Sigmoid colon (tissue), 7 donors: Measurements from ENCODE around the gene SLC16A8. TPM values are rescaled to one million over a fixed set of nuclear protein-coding genes. Genes with fewer than 3 reads are reported as not detected.

ENCODE experiments used
- DNase-seq: peaks from one replicate; pipeline ENCODE4 v3.0.0-alpha.2; 2019
- H3K27ac ChIP-seq, 4 donors: fragments of 200-600 bp; sonication (generic); one replicate each; pipeline ENCODE4 v1.5.1; 2016 to 2019; ENCODE audit warnings: mild to moderate bottlenecking in 1 of 4
- H3K27me3 ChIP-seq, 3 donors: fragments of 200-600 bp; sonication (generic); one replicate each; pipeline ENCODE4 v1.5.1; 2019; ENCODE audit warnings: mild to moderate bottlenecking in 1 of 3
- H3K36me3 ChIP-seq, 4 donors: fragments of 200-600 bp; sonication (generic); one replicate each; pipeline ENCODE4 v1.5.1; 2016 to 2019
- H3K4me1 ChIP-seq, 4 donors: fragments of 200-600 bp; sonication (generic); one replicate each; pipeline ENCODE4 v1.5.1; 2017 to 2019
- H3K4me3 ChIP-seq, 4 donors: fragments of 200-600 bp; sonication (generic); one replicate each; pipeline ENCODE4 v1.5.1; 2017 to 2019; ENCODE audit warnings: mild to moderate bottlenecking in 2 of 4, moderate library complexity in 1 of 4
- H3K9me3 ChIP-seq, 4 donors: fragments of 200-600 bp in 3 of 4; sonication (generic) in 3 of 4; one replicate each; pipeline versions ENCODE4 v1.5.1 to v1.6.1; 2013 to 2019
- CTCF ChIP-seq, 4 experiments: fragments of 450-650 bp in 3 of 4; fragments of 200-600 bp in 1 of 4; IDR thresholded peaks; one replicate each; pipeline ENCODE4 v1.5.1; 2016 to 2019; ENCODE audit warnings: antibody characterized with exemption in 4 of 4, mild to moderate bottlenecking in 3 of 4, moderate library complexity in 2 of 4
- EP300 ChIP-seq, 4 donors: sonication (generic); formaldehyde crosslinking; IDR thresholded peaks; one replicate each; pipeline ENCODE4 v1.6.1; 2017; ENCODE audit warnings: antibody characterized with exemption in 4 of 4
- POLR2A ChIP-seq, 2 donors: fragments of 450-650 bp; IDR thresholded peaks; one replicate each; pipeline ENCODE4 v1.6.1; 2016; ENCODE audit warnings: antibody characterized with exemption in 2 of 2, mild to moderate bottlenecking in 2 of 2, moderate library complexity in 2 of 2
- POLR2AphosphoS5 ChIP-seq, 4 donors: sonication (generic); formaldehyde crosslinking; IDR thresholded peaks; one replicate each; pipeline ENCODE4 v1.6.1; 2017; ENCODE audit warnings: antibody characterized with exemption in 4 of 4
- WGBS, 2 donors: extraction: QIAGEN DNeasy Blood & Tissue Kit; methylation state at CpG; one replicate each; pipeline ENCODE4 v1.1.7; 2013; 5-methylcytosine and 5-hydroxymethylcytosine counted together
- intact Hi-C: fragments of 100-400 bp; cut with DNase I; formaldehyde crosslinking; loops from one replicate; pipeline ENCODE4 v1.15.1; 2023
- polyA plus RNA-seq, 3 donors: library from polyadenylated mRNA; stranded (reverse); fragments of 200-250 nt; gene quantifications; one replicate each; pipeline ENCODE4 v1.2.3, GENCODE V29; 2013
- total RNA-seq, 4 donors: library from RNA; depleted of rRNA; stranded (reverse); fragments of >200 nt; gene quantifications; one replicate each; pipeline ENCODE4 v1.1.0, GENCODE V29; 2016
- donor health status: healthy with polysubstance abuse.
- donor health status: Bipolar disorder and iron deficiency.
- donor health status: healthy.

Gene SLC16A8
- total and polyA plus RNA-seq, 7 donors, result 0.20 to 0.71 (median 0.55) TPM; not detected in 4

- Histone ChIP-seq H3K4me1 (peaks cover 0 to 40% (median 26%) of the 10 kb centered on the region in 4 donors), H3K27ac (peak overlapping the region in 3 of 4 donors; percentile 22 to 75 (median 37))
Measured at GRCh38 chr22:38030311-38031133, 53.5 kb downstream of the SLC16A8 start.

DNA sequence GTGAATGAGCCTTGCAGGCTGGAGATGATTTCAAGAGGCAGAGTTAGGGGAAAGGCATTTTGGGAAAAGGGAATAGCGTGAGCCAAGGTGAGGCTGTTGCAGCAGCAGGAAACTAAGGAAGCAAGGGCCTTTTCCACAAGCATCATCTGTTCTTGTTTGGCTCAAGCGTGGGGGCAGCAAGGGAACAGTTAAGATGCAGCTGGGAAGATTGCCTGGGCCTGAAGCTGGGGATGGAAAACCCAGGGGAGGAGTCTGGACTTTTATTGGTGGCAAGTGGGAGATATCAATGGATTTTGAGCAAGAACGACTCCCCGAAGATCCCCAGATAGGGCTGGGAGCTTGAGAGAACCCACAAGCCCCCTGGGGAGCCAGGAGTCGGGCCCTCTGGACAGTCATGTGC, 54.1 kb downstream of the SLC16A8 start:
- intact Hi-C loops, result no loop called here
- peaks cover 0 to 34% (median 22%) of the 10 kb centered on the region in 4 donors for H3K4me1 ChIP-seq

More at GRCh38 chr22:38030311-38031133, 53.5 kb downstream of the SLC16A8 start:
- no peak for DNase-seq
- Histone ChIP-seq H3K4me3 (no peak overlapping the region), H3K36me3 (no peaks in the 10 kb centered on the region), H3K9me3 (no peaks in the 10 kb centered on the region), H3K27me3 (no peaks in the 10 kb centered on the region)
- WGBS, 2 donors, result 35 to 65% methylated on average over 16 of the region's 16 CpGs
- TF ChIP-seq EP300 (IDR thresholded peaks at IDR 0.05), result no peak
- no peak for TF ChIP-seq POLR2AphosphoS5 (IDR thresholded peaks at IDR 0.05)
- TF ChIP-seq POLR2A (IDR thresholded peaks at IDR 0.05), result no peak
- TF ChIP-seq CTCF (IDR thresholded peaks at IDR 0.05), result no peak
- intact Hi-C loops, result no loop called here

DNA sequence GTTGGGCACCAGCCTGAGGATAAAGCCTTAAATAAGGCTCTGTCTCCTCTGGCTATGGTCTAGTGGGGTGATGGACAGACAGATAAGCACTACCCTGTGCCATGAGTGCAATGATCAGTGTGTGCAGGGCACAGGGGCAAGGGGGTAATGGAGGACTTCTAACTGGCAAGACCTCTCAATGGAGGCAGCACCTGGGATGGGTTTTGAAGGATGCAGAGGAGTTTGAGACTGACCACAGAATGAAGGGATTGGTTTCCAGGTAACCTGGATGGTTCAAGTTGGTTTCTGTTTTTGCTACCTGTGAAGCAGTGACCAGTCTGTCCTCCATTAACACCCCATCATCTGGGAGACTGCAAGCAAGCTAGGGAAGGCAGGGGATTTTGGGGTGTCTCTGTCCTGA, 54.6 kb downstream of the SLC16A8 start:
- H3K9me3 ChIP-seq, result no peaks in the 10 kb centered on the region
- intact Hi-C loops, result no loop called here
- H3K4me3 ChIP-seq, result no peak overlapping the region
- peaks cover 0 to 29% (median 17%) of the 10 kb centered on the region in 4 donors for H3K4me1 ChIP-seq
- DNase-seq, result no peak
- H3K27me3 ChIP-seq, result no peaks in the 10 kb centered on the region
- TF ChIP-seq POLR2A (IDR thresholded peaks at IDR 0.05), result no peak
- no peak for TF ChIP-seq EP300 (IDR thresholded peaks at IDR 0.05)
- no peak for TF ChIP-seq POLR2AphosphoS5 (IDR thresholded peaks at IDR 0.05)
- TF ChIP-seq CTCF (IDR thresholded peaks at IDR 0.05), result no peak
- H3K27ac ChIP-seq, result no peak overlapping the region
- H3K36me3 ChIP-seq, result no peaks in the 10 kb centered on the region

More for the DNA sequence above, 54.1 kb downstream of the SLC16A8 start:
- TF ChIP-seq EP300 (IDR thresholded peaks at IDR 0.05), result no peak
- Histone ChIP-seq H3K36me3 (no peaks in the 10 kb centered on the region), H3K27me3 (no peaks in the 10 kb centered on the region), H3K27ac (peak overlapping the region in 2 of 4 donors; percentile 37 to 75), H3K9me3 (no peaks in the 10 kb centered on the region), H3K4me3 (no peak overlapping the region)
- no peak for DNase-seq
- WGBS, 2 donors, result 49 to 58% methylated on average over 5 of the region's 5 CpGs

DNA sequence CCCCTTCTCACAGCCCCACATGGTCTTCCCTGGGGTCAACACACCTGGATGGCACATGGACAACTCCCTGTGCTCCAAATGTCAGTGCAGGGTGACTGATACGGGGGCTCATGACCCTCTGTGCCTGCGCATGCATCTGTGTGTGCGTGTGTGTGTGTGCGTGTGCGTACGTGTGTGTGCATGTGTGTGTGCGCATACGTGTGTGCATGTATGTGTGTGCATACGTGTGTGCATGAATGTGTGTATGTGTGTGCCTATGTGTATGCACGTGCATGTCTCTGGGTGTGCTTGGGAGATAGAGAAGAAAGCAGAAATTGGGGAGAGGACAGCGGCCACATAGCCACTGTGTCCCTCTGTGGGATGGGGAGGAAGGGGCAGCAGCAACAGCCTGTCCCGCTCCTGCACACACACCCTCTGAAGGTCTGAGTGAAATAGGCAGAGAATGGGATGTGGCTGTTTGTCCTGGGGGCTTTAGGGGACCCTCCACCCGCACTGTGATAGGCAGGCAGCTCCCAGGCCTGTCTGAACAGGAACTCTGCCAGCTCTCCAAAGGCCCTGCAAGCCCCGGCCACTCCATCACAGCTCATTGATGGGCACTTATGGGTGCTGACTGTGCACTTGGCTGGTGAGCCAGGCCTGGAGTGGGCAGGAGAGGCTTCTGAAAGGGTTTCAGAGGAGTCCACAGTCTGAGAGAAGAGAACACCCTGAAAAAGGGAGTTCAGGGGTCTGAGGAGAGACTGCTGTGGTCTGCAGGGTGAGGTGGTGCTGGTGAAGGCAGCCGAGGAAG, 55.4 kb downstream of the SLC16A8 start:
- no peak overlapping the region for H3K27ac ChIP-seq
- peaks cover 0 to 21% (median 9%) of the 10 kb centered on the region in 4 donors for H3K4me1 ChIP-seq
- H3K27me3 ChIP-seq, result no peaks in the 10 kb centered on the region
- 92 to 95% methylated on average over 15 of the region's 15 CpGs for WGBS, 2 donors
- DNase-seq, result no peak
- intact Hi-C loops, result no loop called here
- no peaks in the 10 kb centered on the region for H3K36me3 ChIP-seq
- H3K9me3 ChIP-seq, result no peaks in the 10 kb centered on the region
- TF ChIP-seq EP300 (IDR thresholded peaks at IDR 0.05), result no peak
- no peak for TF ChIP-seq POLR2AphosphoS5 (IDR thresholded peaks at IDR 0.05)
- no peak for TF ChIP-seq POLR2A (IDR thresholded peaks at IDR 0.05)
- TF ChIP-seq CTCF (IDR thresholded peaks at IDR 0.05), result no peak
- no peak overlapping the region for H3K4me3 ChIP-seq

Other genes starting within 250 kb of the SLC16A8 start
- 10 to 100 TPM; 39.3 to 50.7 (median 45.0) TPM for gene ANKRD54, start 239.8 kb downstream of the SLC16A8 start, total RNA-seq
- 10 to 100 TPM; 12.6 to 25.2 (median 23.0) TPM for gene ANKRD54, start 239.8 kb downstream of the SLC16A8 start, polyA plus RNA-seq
- gene EIF3L, start 234.8 kb downstream of the SLC16A8 start, total RNA-seq, result 100 to 1,000 TPM; 366 to 628 (median 532) TPM
- 100 to 1,000 TPM; 198 to 331 (median 307) TPM for gene EIF3L, start 234.8 kb downstream of the SLC16A8 start, polyA plus RNA-seq
- 100 to 1,000 TPM in 1 of 4 donors, 10 to 100 TPM in 3; 23.9 to 109 (median 51.6) TPM for gene MICALL1, start 177.9 kb downstream of the SLC16A8 start, total RNA-seq
- 10 to 100 TPM in 1 of 3 donors, 1 to 10 TPM in 2; 8.4 to 22.5 (median 9.7) TPM for gene MICALL1, start 177.9 kb downstream of the SLC16A8 start, polyA plus RNA-seq
- gene C22orf23, start 130.6 kb downstream of the SLC16A8 start, total RNA-seq, result under 1 TPM in 1 of 4 donors, not detected in 3; 0.36 TPM
- under 1 TPM in 1 of 3 donors, not detected in 2; 0.15 TPM for gene C22orf23, start 130.6 kb downstream of the SLC16A8 start, polyA plus RNA-seq
- 100 to 1,000 TPM in 1 of 4 donors, 10 to 100 TPM in 3; 47.9 to 149 (median 71.1) TPM for gene POLR2F, start 130.5 kb downstream of the SLC16A8 start, total RNA-seq
- gene POLR2F, start 130.5 kb downstream of the SLC16A8 start, polyA plus RNA-seq, result 100 to 1,000 TPM in 2 of 3 donors, 10 to 100 TPM in 1; 96.9 to 136 (median 126) TPM
- 10 to 100 TPM in 1 of 4 donors, 1 to 10 TPM in 3; 3.8 to 17.5 (median 8.4) TPM for gene SOX10, start 99.6 kb downstream of the SLC16A8 start, total RNA-seq
- gene SOX10, start 99.6 kb downstream of the SLC16A8 start, polyA plus RNA-seq, result 1 to 10 TPM in 2 of 3 donors, under 1 TPM in 1; 0.23 to 2.8 (median 1.8) TPM
- gene PICK1, start 26.8 kb downstream of the SLC16A8 start, total RNA-seq, result 10 to 100 TPM; 14.3 to 21.7 (median 17.2) TPM
- 10 to 100 TPM; 21.0 to 38.9 (median 25.4) TPM for gene PICK1, start 26.8 kb downstream of the SLC16A8 start, polyA plus RNA-seq
- gene BAIAP2L2, start 26.5 kb upstream of the SLC16A8 start, total RNA-seq, result under 1 TPM; 0.16 to 0.71 (median 0.27) TPM
- gene BAIAP2L2, start 26.5 kb upstream of the SLC16A8 start, polyA plus RNA-seq, result 10 to 100 TPM; 25.8 to 48.7 (median 34.7) TPM
- gene PLA2G6, start 97.6 kb upstream of the SLC16A8 start, total RNA-seq, result 10 to 100 TPM; 10.7 to 36.2 (median 26.5) TPM
- gene PLA2G6, start 97.6 kb upstream of the SLC16A8 start, polyA plus RNA-seq, result 10 to 100 TPM in 1 of 3 donors, 1 to 10 TPM in 2; 6.6 to 21.1 (median 8.6) TPM
- gene MAFF, start 117.8 kb upstream of the SLC16A8 start, total RNA-seq, result 100 to 1,000 TPM in 1 of 4 donors, 10 to 100 TPM in 3; 15.3 to 104 (median 26.1) TPM
- 10 to 100 TPM; 18.5 to 41.4 (median 35.4) TPM for gene MAFF, start 117.8 kb upstream of the SLC16A8 start, polyA plus RNA-seq
- gene TMEM184B, start 188.8 kb upstream of the SLC16A8 start, total RNA-seq, result 10 to 100 TPM; 42.6 to 96.4 (median 68.1) TPM
- gene TMEM184B, start 188.8 kb upstream of the SLC16A8 start, polyA plus RNA-seq, result 10 to 100 TPM in 1 of 3 donors, 1 to 10 TPM in 2; 7.2 to 34.3 (median 8.1) TPM
- 100 to 1,000 TPM in 1 of 4 donors, 10 to 100 TPM in 3; 60.6 to 116 (median 73.3) TPM for gene CSNK1E, start 233.2 kb upstream of the SLC16A8 start, total RNA-seq
- gene CSNK1E, start 233.2 kb upstream of the SLC16A8 start, polyA plus RNA-seq, result 10 to 100 TPM; 33.6 to 82.8 (median 35.1) TPM